Fibroblast of the aortic adventitia (primary cell): ENCODE results near the gene PWWP2B. TPM values are rescaled to one million over a fixed set of nuclear protein-coding genes. Genes with fewer than 3 reads are reported as not detected.

ENCODE experiments used
- DNase-seq: peaks from one replicate; pipeline ENCODE4 v3.0.0-alpha.2; 2010; ENCODE audit warnings: low read depth
- H3K4me3 ChIP-seq: 2 replicates; pipeline ENCODE4 v1.5.1; 2011; ENCODE audit warnings: low read depth, mild to moderate bottlenecking, control low read depth, low read length, moderate library complexity
- CTCF ChIP-seq: IDR thresholded peaks from 2 replicates; pipeline ENCODE4 v1.5.1; 2011; ENCODE audit warnings: mild to moderate bottlenecking, low read length, control low read depth, inconsistent platforms; ENCODE audit not compliant: insufficient read depth
- total RNA-seq: library from RNA; depleted of rRNA; stranded (reverse); fragments of >200 nt; gene quantifications from 2 replicates; pipeline ENCODE4 v1.2.3, GENCODE V29; 2012; ENCODE audit warnings: low replicate concordance

Gene PWWP2B
- total RNA-seq, 1 donor: 7.2 TPM

DNA sequence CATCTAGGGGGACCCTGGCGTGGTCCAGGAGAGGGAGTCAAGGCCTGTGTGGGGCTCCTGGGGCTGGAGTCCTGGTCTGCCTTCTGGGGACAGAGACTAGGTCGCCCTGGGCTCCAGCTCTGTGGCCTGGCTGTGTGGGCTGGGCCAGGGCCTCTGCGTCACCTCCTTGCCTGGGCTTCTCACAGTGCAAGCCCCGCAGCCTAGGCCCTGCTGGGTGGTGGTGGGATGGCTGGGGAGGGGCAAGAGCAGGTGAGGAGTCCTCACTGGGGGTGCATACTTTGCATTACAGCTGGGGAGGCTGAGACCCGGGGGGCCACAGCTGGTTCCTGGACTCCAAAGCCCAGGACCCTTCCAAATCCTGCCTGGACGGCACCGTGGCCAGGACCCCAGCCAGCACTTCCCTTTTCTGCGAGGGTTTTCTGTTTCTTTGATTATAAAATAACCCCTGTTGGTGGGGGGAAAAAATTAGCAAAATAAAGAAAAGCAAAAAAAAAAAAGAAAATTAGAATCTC, 23.5 kb downstream of the PWWP2B start:
- DNase-seq: no peak
- no peak overlapping the region for H3K4me3 ChIP-seq
- no peak for TF ChIP-seq CTCF

GRCh38 chr10:132420981-132421846, 24.2 kb downstream of the PWWP2B start:
- H3K4me3 ChIP-seq: no peak overlapping the region
- no peak for TF ChIP-seq CTCF
- DNase-seq: peak; percentile 60

DNA sequence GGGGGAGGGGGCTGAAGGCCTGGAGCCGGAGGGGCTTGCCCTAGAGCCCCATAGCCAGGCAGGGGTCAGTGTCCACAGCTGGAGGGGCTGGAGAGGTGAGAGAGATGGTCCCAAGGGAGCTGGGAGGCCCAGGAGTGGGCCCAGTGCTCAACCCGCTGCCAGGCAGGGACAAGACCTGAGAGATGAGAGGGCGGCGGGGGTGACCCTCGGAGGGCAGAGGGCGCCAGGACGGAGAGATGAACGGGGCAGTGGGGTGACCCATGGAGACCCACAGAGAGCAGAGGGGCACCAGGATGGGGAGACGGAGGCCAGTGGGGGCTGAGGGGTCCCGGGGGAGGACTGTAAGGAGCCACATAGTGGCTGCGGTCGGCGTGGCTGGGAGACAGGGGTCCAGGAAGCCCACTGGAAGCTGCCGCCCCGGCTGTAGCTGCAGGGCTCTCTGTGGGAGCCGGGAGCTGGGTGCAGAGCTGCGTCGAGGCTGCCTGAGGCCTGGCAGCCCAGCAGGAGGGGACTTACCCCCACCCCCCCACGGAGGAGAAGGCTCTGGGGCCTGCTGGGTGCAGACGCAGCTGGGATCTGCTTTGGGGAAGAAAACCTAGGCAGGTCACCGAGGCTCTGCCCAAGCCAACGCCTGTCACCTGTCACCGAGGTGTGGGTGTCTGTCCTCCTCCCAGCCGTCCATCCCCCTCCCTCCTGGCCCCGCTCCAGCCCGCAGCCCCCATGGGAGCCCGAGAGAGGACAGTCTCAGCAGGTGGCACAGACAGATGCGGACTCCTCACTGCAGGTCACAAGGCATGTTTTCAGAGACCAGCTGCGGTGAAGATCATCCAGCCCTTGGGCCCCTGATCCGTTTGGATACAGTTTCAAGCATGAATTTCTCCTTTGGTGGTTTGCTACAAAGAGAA, 25.1 kb downstream of the PWWP2B start:
- no peak overlapping the region for H3K4me3 ChIP-seq
- TF ChIP-seq CTCF: no peak
- DNase-seq: no peak

DNA sequence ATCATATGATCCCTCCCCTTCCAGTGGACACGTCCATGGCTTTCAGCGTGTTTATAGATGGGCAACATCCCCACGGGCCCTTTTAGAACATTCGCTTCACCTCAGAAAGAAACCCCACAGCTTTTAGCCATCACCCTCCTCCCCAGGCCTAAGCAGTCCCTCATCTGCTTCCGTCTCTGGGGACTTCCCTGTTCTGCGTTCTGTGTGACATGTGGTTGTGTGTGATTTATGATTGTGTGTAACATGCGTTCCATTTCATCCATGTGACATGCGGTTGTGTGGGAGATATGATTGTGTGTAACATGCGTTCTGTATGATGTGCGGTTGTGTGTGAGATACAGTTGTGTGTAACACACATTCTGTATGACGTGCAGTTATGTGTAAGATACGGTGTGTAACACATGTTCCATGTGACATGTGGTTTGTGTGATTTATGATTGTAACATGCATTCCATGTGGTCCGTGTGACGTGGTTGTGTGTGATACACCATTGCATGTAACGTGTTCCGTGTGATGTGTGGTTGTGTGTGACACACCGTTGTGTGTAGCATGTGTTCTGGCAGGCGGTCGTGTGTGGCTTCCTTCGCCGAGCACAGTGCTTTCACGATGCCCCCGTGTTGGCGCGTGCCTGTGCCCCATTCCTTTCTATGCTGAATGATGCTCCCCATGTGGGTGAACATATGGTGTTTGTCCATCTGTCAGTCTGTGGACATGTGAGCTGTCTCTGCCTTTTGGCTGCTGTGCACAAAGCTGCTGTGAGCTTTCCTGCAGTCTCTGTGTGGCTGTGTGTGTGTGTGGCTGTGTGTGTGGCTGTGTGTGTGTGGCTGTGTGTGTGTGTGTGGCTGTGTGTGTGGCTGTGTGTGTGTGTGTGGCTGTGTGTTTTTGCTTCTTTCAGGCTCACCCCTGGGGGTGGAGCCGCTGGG, 26.2 kb downstream of the PWWP2B start:
- no peak for DNase-seq
- no peak for TF ChIP-seq CTCF
- H3K4me3 ChIP-seq: no peak overlapping the region

GRCh38 chr10:132423966-132424861, 27.2 kb downstream of the PWWP2B start:
- H3K4me3 ChIP-seq: no peak overlapping the region
- DNase-seq: no peak
- TF ChIP-seq CTCF: no peak
